T-cell (primary cell): ENCODE measurements around the gene SLC35B3. TPM values are rescaled to one million over a fixed set of nuclear protein-coding genes. Genes with fewer than 3 reads are reported as not detected.

Experiments
- ATAC-seq, 4 experiments: fragments of 200-7000 bp in 3 of 4; fragments of 150-1000 bp in 1 of 4; cut with Tn5 transposase; replicated peaks in 1 of 4; 1 replicate in 3 of 4; 2 replicates in 1 of 4; pipeline ENCODE4 v1.10.0; 2021; ENCODE audit warnings: moderate library complexity in 3 of 4, mild to moderate bottlenecking in 2 of 4, moderate number of reproducible peaks in 1 of 4
- CTCF ChIA-PET, 2 donors: fragments of 300-600 bp; sonication (Branson Sonifier 250); formaldehyde crosslinking; loops; one replicate each; lab custom pipeline; 2022; ENCODE audit warnings: antibody characterized with exemption in 2 of 2; lab: Charles Lee
- POLR2A ChIA-PET, 2 donors: fragments of 300-600 bp; sonication (Branson Sonifier 250); formaldehyde crosslinking; loops; one replicate each; lab custom pipeline; 2022; ENCODE audit warnings: antibody characterized with exemption in 2 of 2; lab: Charles Lee
- DNase-seq, 35 experiments: peaks; one replicate each; pipeline versions ENCODE4 v3.0.0 to v3.0.0-alpha.2; 2013 to 2023
- H3K27ac ChIP-seq: one replicate; pipeline ENCODE4 v1.5.1; 2013; ENCODE audit warnings: low read length
- H3K27me3 ChIP-seq, 2 experiments: replicated peaks in 1 of 2; 1 replicate in 1 of 2; 2 replicates in 1 of 2; pipeline versions ENCODE4 v1.6.1 to v1.7.0; 2013; ENCODE audit warnings: low read length in 1 of 2, mixed read lengths in 1 of 2; ENCODE audit not compliant: control insufficient read depth in 2 of 2, insufficient read depth in 2 of 2; ENCODE audit errors: extremely low read depth in 1 of 2
- H3K36me3 ChIP-seq, 2 donors: 1 replicate in 1 of 2; 2 replicates in 1 of 2; pipeline versions ENCODE4 v1.6.1 to v1.7.0; 2013; ENCODE audit warnings: low read length in 1 of 2; ENCODE audit not compliant: control insufficient read depth in 2 of 2, insufficient read depth in 1 of 2; ENCODE audit errors: extremely low read depth in 1 of 2
- H3K4me1 ChIP-seq, 2 experiments: 1 replicate in 1 of 2; 2 replicates in 1 of 2; pipeline versions ENCODE4 v1.6.1 to v1.7.0; 2013; ENCODE audit warnings: low read length in 2 of 2, mixed read lengths in 1 of 2; ENCODE audit not compliant: insufficient read depth in 2 of 2, control insufficient read depth in 1 of 2; ENCODE audit errors: extremely low read depth in 1 of 2
- H3K4me3 ChIP-seq, 2 donors: 1 replicate in 1 of 2; 2 replicates in 1 of 2; pipeline versions ENCODE4 v1.5.1 to v1.7.0; 2013; ENCODE audit warnings: mild to moderate bottlenecking in 2 of 2, low read length in 1 of 2, moderate library complexity in 1 of 2; ENCODE audit not compliant: control insufficient read depth in 1 of 2; ENCODE audit errors: extremely low read depth in 1 of 2
- H3K9me3 ChIP-seq: 2 replicates; pipeline ENCODE4 v1.7.0; 2013
- H3K27ac Mint-ChIP-seq, 2 donors: one replicate each; pipeline ENCODE4 v1.8.0; 2020 to 2021; ENCODE audit warnings: mild to moderate bottlenecking in 2 of 2, mixed read lengths in 2 of 2
- H3K27me3 Mint-ChIP-seq, 2 donors: one replicate each; pipeline ENCODE4 v1.8.0; 2021 to 2022; ENCODE audit warnings: mixed read lengths in 2 of 2
- H3K36me3 Mint-ChIP-seq: one replicate; pipeline ENCODE4 v1.8.0; 2021; ENCODE audit warnings: mixed read lengths
- H3K4me1 Mint-ChIP-seq, 3 donors: one replicate each; pipeline ENCODE4 v1.8.0; 2020 to 2022; ENCODE audit warnings: mixed read lengths in 3 of 3, mild to moderate bottlenecking in 1 of 3
- H3K4me3 Mint-ChIP-seq, 3 donors: one replicate each; pipeline ENCODE4 v1.8.0; 2020 to 2022; ENCODE audit warnings: mild to moderate bottlenecking in 3 of 3, mixed read lengths in 3 of 3, moderate library complexity in 3 of 3
- H3K9me3 Mint-ChIP-seq, 3 donors: one replicate each; pipeline ENCODE4 v1.8.0; 2020 to 2022; ENCODE audit warnings: mixed read lengths in 3 of 3
- WGBS: methylation state at CpG from one replicate; pipeline ENCODE4 v1.1.5; 2013; ENCODE audit warnings: missing lambda C conversion rate; ENCODE audit not compliant: insufficient coverage; 5-methylcytosine and 5-hydroxymethylcytosine counted together
- total RNA-seq, 35 experiments: library from RNA in 6 of 35; stranded (reverse) in 6 of 35; fragments of 120-200 nt in 1 of 35; gene quantifications; one replicate each; pipeline versions ENCODE4 v1.2.1 to v1.2.4 and lab custom pipeline; 2013 to 2026

The SLC35B3 gene
- total RNA-seq, 5 donors from 2014 or later (not counting 1 experiment from before 2014, with no cell fraction given): 6.6 to 12.0 (median 11.0) TPM

- Mint-ChIP-seq H3K27me3 (peaks cover 9 to 10% of the 10 kb centered on the region in 2 donors), H3K9me3 (peaks cover 0 to 8% (median 0%) of the 10 kb centered on the region in 3 donors), H3K27ac (no peak overlapping the region), H3K4me3 (no peak overlapping the region), H3K4me1 (no peaks in the 10 kb centered on the region), H3K36me3 (no peaks in the 10 kb centered on the region)
- H3K4me3 ChIP-seq: no peak overlapping the region
- ATAC-seq (no peak), DNase-seq (no peak)
- peaks cover 0 to 3% of the 10 kb centered on the region in 2 experiments for H3K27me3 ChIP-seq
- ChIA-PET CTCF (no interaction called here), POLR2A (no interaction called here)
- no peaks in the 10 kb centered on the region for H3K9me3 ChIP-seq
- WGBS: 78% methylated on average over 2 of the region's 2 CpGs
- H3K36me3 ChIP-seq: no peaks in the 10 kb centered on the region
- no peak overlapping the region for H3K27ac ChIP-seq
- no peaks in the 10 kb centered on the region for H3K4me1 ChIP-seq
Measured at GRCh38 chr6:8383584-8383983, 51.8 kb downstream of the SLC35B3 start.

GRCh38 chr6:8382434-8382833 lies 52.9 kb downstream of the SLC35B3 start:
- Histone ChIP-seq H3K27ac (no peak overlapping the region), H3K36me3 (no peaks in the 10 kb centered on the region), H3K4me3 (no peak overlapping the region), H3K9me3 (no peaks in the 10 kb centered on the region), H3K27me3 (peaks cover 0 to 3% of the 10 kb centered on the region in 2 experiments), H3K4me1 (no peaks in the 10 kb centered on the region)
- ATAC-seq (no peak), DNase-seq (no peak)
- no peak overlapping the region for H3K4me3 Mint-ChIP-seq
- H3K36me3 Mint-ChIP-seq: no peaks in the 10 kb centered on the region
- 80% methylated on average over 1 of the region's 1 CpG for WGBS
- peaks cover 0 to 8% (median 0%) of the 10 kb centered on the region in 3 donors for H3K9me3 Mint-ChIP-seq
- H3K27ac Mint-ChIP-seq: no peak overlapping the region
- peaks cover 13 to 14% of the 10 kb centered on the region in 2 donors for H3K27me3 Mint-ChIP-seq
- ChIA-PET POLR2A (interaction anchor here in 1 of 2 donors (0.6 kb wide), 1 partner anchor 26 kb away, joined by 3 read pairs; no protein-coding TSS in a partner anchor), CTCF (no interaction called here)
- no peaks in the 10 kb centered on the region for H3K4me1 Mint-ChIP-seq

GRCh38 chr6:8375916-8376315 lies 59.4 kb downstream of the SLC35B3 start:
- Mint-ChIP-seq H3K9me3 (no peaks in the 10 kb centered on the region), H3K4me1 (peaks cover 0 to 9% (median 4%) of the 10 kb centered on the region in 3 donors), H3K27me3 (peaks cover 14 to 17% of the 10 kb centered on the region in 2 donors), H3K4me3 (no peak overlapping the region), H3K36me3 (no peaks in the 10 kb centered on the region), H3K27ac (no peak overlapping the region)
- POLR2A ChIA-PET: no interaction called here
- Histone ChIP-seq H3K4me1 (no peaks in the 10 kb centered on the region), H3K27ac (no peak overlapping the region), H3K9me3 (no peaks in the 10 kb centered on the region), H3K4me3 (no peak overlapping the region), H3K27me3 (peaks cover 0 to 3% of the 10 kb centered on the region in 2 experiments), H3K36me3 (no peaks in the 10 kb centered on the region)
- 71% methylated on average over 2 of the region's 4 CpGs for WGBS
- DNase-seq: no peak
- ATAC-seq: no peak
- CTCF ChIA-PET: no interaction called here
